ENCODE measurements around the gene LARP4B. TPM values are rescaled to one million over a fixed set of nuclear protein-coding genes. Genes with fewer than 3 reads are reported as not detected.
A peak's percentile ranks its signal among the peaks of the same experiment; 100 is the strongest.

Gene LARP4B
- total and polyA plus RNA-seq, 4 donors, result 5.5 to 20.4 (median 12.1) TPM

GRCh38 chr10:895324-895723, 36.2 kb downstream of the LARP4B start:
- Histone ChIP-seq H3K4me1 (ENCODE audit: control insufficient read depth in 4 of 4, insufficient read depth in 4 of 4, low read length in 3 of 4) (peaks cover 0 to 6% (median 4%) of the 10 kb centered on the region in 4 donors), H3K4me3 (ENCODE audit: low read depth in 1 of 3, low read length in 3 of 3) (no peak overlapping the region), H3K36me3 (ENCODE audit: control insufficient read depth in 4 of 4, insufficient read depth in 3 of 4, low read depth in 1 of 4, low read length in 3 of 4) (no peaks in the 10 kb centered on the region), H3K27me3 (ENCODE audit: control insufficient read depth in 4 of 4, insufficient read depth in 4 of 4, low read length in 3 of 4) (no peaks in the 10 kb centered on the region), H3K27ac (ENCODE audit: low read depth in 1 of 2, low read length in 2 of 2) (no peak overlapping the region), H3K9ac (ENCODE audit: low read depth in 1 of 2, low read length in 2 of 2) (no peak overlapping the region), H3K9me3 (ENCODE audit: control insufficient read depth in 4 of 4, low read length in 3 of 4) (no peaks in the 10 kb centered on the region)
- no peak for DNase-seq (ENCODE audit: low spot score)
- TF ChIP-seq, protein P1, sequence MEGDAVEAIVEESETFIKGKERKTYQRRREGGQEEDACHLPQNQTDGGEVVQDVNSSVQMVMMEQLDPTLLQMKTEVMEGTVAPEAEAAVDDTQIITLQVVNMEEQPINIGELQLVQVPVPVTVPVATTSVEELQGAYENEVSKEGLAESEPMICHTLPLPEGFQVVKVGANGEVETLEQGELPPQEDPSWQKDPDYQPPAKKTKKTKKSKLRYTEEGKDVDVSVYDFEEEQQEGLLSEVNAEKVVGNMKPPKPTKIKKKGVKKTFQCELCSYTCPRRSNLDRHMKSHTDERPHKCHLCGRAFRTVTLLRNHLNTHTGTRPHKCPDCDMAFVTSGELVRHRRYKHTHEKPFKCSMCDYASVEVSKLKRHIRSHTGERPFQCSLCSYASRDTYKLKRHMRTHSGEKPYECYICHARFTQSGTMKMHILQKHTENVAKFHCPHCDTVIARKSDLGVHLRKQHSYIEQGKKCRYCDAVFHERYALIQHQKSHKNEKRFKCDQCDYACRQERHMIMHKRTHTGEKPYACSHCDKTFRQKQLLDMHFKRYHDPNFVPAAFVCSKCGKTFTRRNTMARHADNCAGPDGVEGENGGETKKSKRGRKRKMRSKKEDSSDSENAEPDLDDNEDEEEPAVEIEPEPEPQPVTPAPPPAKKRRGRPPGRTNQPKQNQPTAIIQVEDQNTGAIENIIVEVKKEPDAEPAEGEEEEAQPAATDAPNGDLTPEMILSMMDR (IDR thresholded peaks at IDR 0.05; ENCODE audit: low read depth, low read length, missing input control), result no peak
- TF ChIP-seq RXRA (IDR thresholded peaks at IDR 0.05) (no peak), EGR1 (IDR thresholded peaks at IDR 0.05; ENCODE audit: low read depth in 2 of 2) (no peak), ATF3 (IDR thresholded peaks at IDR 0.05) (no peak), SP1 (IDR thresholded peaks at IDR 0.05) (no peak), TAF1 (conservative IDR thresholded peaks at IDR 0.05) (no peak), MAX (IDR thresholded peaks at IDR 0.05) (no peak), HNF4A (conservative IDR thresholded peaks at IDR 0.05) (no peak), YY1 (IDR thresholded peaks at IDR 0.05) (no peak), REST (IDR thresholded peaks at IDR 0.05) (no peak), HNF4G (IDR thresholded peaks at IDR 0.05) (no peak), FOXA1 (IDR thresholded peaks at IDR 0.05) (no peak)
- WGBS, result 74% methylated on average over 4 of the region's 4 CpGs

- Histone ChIP-seq H3K27me3 (ENCODE audit: control insufficient read depth in 4 of 4, insufficient read depth in 4 of 4, low read length in 3 of 4) (no peaks in the 10 kb centered on the region), H3K4me3 (ENCODE audit: low read depth in 1 of 3, low read length in 3 of 3) (no peak overlapping the region), H3K27ac (ENCODE audit: low read depth in 1 of 2, low read length in 2 of 2) (peak overlapping the region; percentile 10 to 46), H3K9me3 (ENCODE audit: control insufficient read depth in 4 of 4, low read length in 3 of 4) (no peaks in the 10 kb centered on the region), H3K9ac (ENCODE audit: low read depth in 1 of 2, low read length in 2 of 2) (peak overlapping the region in 1 of 2 donors; percentile 14), H3K4me1 (ENCODE audit: control insufficient read depth in 4 of 4, insufficient read depth in 4 of 4, low read length in 3 of 4) (peaks cover 6 to 18% (median 13%) of the 10 kb centered on the region in 4 donors), H3K36me3 (ENCODE audit: control insufficient read depth in 4 of 4, insufficient read depth in 3 of 4, low read depth in 1 of 4, low read length in 3 of 4) (peaks cover 0 to 17% (median 11%) of the 10 kb centered on the region in 4 donors)
- TF ChIP-seq, protein P1 (IDR thresholded peaks at IDR 0.05; ENCODE audit: low read depth, low read length, missing input control), result no peak
- TF ChIP-seq HNF4A (conservative IDR thresholded peaks at IDR 0.05), result peak in 1 of 2 donors; percentile 9
- DNase-seq (ENCODE audit: low spot score), result no peak
- WGBS, result 37% methylated on average over 3 of the region's 3 CpGs
Measured at GRCh38 chr10:878895-879294, 52.6 kb downstream of the LARP4B start.
